VCaP (cell line): ENCODE data around the gene ADD1.
A peak's percentile ranks its signal among the peaks of the same experiment; 100 is the strongest.
"Not testable (repeated sequence)": the region's sequence is repeated elsewhere in the genome, so short reads cannot be mapped to it uniquely, and the experiment has no call there.

Experiments
- H3K27ac ChIP-seq: fragments of 450-650 bp; 2 replicates; pipeline ENCODE4 v1.5.1; 2017
- CTCF ChIP-seq: fragments of 450-650 bp; conservative IDR thresholded peaks from 2 replicates; pipeline ENCODE4 v1.5.1; 2017; ENCODE audit warnings: mild to moderate bottlenecking, moderate library complexity

The ADD1 gene

GRCh38 chr4:2950221-2950989 lies 106.8 kb downstream of the ADD1 start:
- no peak for TF ChIP-seq CTCF
- H3K27ac ChIP-seq, result no peak overlapping the region

- TF ChIP-seq CTCF, result no peak
- H3K27ac ChIP-seq, result no peak overlapping the region
Measured at GRCh38 chr4:2953496-2953895, 109.9 kb downstream of the ADD1 start.

- TF ChIP-seq CTCF, result no peak
- no peak overlapping the region for H3K27ac ChIP-seq
Measured at GRCh38 chr4:2954358-2955185, 110.9 kb downstream of the ADD1 start.

GRCh38 chr4:2955186-2956044 lies 111.8 kb downstream of the ADD1 start:
- H3K27ac ChIP-seq, result 0 out of 2 replicates have a peak overlapping the region, but pooled peaks have one; percentile 10

- no peak for TF ChIP-seq CTCF
- H3K27ac ChIP-seq, result peak overlapping the region; percentile 67
Measured at GRCh38 chr4:2958446-2958845, 114.8 kb downstream of the ADD1 start.

GRCh38 chr4:2960450-2960849 lies 116.8 kb downstream of the ADD1 start:
- H3K27ac ChIP-seq, result not testable (repeated sequence)

- H3K27ac ChIP-seq, result peak overlapping the region; percentile 91
- no peak for TF ChIP-seq CTCF
Measured at GRCh38 chr4:2961421-2961810, 117.8 kb downstream of the ADD1 start.

GRCh38 chr4:2961811-2962441 lies 118.3 kb downstream of the ADD1 start:
- no peak for TF ChIP-seq CTCF
- peak overlapping the region; percentile 91 for H3K27ac ChIP-seq
